Amniotic epithelial cell (primary cell): ENCODE measurements around the gene HPRT1.

Source experiments
- DNase-seq: peaks from one replicate; pipeline ENCODE4 v3.0.0-alpha.2; 2010; ENCODE audit warnings: low read depth

Gene HPRT1

DNA sequence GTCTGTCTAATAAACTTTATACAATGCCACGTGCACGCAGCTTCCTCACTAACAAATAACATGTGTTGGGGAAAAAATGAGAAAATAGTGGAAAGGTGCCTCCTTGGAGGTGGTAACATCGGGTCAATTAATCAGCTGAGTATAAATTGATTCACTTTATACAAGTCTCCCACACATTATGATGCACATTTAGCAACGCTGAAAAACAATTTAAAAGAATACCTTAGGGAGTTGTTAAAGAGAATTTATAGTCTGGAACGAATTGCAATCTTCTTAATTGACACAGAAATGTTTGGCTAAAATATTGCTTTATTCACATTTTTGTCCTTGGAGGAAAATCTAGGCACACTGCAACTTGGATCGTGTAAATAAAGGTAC is 84.2 kb downstream of the HPRT1 start:
- no peak for DNase-seq

DNA sequence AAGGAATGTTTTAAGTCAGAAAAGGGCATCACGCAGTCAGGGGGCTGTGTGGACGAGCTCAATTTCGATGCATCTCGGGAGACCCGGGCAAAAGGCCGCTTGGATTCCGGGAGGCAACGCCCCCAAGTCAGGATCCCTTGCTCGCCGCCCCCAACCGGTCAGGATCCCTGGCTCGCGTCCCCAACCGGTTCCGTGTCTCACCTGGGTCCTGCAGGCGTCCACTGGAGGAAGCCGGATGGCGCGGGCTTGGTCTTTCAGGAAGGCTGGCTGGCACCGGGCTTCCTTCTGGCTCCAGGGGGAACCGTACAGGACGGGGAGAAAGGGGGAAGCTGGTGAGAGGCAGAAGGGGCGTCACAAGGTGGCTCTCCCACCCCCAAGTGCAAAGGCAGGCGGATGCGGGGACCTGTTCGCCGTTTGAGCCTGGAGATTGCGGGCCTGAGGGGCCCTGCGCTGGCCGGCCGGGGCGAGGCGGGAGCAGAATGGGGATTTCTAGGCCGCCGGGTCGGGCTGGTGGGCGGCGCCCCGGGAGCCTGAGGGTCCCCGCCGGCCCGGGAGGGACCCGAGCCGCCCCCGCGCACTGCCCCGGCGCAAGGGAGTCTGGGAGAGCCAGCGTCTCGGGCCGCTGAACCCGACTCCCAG is 84.7 kb downstream of the HPRT1 start:
- no peak for DNase-seq

DNA sequence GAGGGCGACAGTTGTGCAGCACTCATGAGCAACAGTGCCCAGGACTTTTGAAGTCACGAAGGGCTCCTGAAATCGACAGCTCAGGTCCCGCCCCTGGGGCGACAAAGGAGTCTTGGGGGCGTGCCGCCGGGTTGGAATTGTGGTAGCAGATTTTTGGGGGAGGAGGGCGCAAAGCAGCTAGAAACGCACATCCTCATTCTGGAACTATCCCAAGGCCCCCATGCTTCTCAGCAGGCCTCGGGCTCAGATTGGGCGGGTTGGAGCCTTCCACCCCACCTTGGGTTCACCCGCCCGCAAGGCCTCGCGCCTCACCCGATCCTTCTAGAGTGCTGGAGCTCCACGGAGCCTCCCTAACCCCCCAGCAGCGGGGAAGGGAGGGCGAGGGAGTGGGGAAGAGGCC is 85.5 kb downstream of the HPRT1 start:
- DNase-seq, result no peak

DNA sequence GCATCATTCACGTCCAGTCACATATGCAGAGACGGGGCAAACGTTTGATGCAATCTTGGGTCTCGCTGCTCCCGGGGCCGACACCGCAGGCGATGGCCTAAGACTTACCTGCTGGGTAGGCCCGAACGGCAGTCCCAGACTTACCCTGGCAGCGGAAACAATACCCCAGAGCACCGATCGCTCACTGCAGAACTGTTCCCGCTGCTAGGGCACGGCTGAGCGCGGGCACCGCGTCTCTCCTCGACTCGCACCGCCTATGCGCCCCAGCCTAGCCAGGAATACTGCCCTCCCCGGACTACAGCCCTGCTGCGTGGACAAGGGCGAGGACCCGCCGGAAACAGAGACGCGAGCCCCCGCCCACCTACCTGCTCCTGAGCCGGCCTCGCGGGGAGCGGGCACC is 86.2 kb downstream of the HPRT1 start:
- DNase-seq, result no peak

DNA sequence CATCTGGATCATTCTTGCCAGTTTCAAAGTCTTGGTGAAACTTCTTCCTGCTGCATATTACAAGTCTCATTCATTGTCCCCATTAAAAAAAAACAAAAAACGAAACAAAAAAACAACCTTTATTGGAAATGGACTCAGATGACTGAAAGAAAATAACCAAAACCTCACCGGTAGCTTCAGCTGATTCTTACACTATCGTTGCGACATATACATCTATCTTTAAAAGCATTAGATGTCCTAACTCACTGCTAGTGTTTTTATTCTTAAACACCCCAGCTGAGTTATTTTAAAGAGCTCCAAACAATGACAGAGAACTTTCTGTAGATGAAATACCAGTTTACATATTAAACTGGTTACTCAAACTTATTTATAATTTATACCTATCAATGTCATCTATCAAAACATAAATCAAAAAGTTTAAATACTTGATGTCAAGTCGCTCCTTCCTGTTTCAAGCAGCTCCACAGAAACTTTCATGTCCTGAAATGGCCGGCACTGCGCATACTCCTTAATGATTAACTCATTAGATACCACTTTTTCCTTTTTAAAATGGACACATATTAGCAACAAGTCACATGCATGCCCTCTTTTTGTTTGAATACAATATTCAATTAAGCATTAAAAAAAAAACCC is 87.2 kb downstream of the HPRT1 start:
- DNase-seq, result no peak

DNA sequence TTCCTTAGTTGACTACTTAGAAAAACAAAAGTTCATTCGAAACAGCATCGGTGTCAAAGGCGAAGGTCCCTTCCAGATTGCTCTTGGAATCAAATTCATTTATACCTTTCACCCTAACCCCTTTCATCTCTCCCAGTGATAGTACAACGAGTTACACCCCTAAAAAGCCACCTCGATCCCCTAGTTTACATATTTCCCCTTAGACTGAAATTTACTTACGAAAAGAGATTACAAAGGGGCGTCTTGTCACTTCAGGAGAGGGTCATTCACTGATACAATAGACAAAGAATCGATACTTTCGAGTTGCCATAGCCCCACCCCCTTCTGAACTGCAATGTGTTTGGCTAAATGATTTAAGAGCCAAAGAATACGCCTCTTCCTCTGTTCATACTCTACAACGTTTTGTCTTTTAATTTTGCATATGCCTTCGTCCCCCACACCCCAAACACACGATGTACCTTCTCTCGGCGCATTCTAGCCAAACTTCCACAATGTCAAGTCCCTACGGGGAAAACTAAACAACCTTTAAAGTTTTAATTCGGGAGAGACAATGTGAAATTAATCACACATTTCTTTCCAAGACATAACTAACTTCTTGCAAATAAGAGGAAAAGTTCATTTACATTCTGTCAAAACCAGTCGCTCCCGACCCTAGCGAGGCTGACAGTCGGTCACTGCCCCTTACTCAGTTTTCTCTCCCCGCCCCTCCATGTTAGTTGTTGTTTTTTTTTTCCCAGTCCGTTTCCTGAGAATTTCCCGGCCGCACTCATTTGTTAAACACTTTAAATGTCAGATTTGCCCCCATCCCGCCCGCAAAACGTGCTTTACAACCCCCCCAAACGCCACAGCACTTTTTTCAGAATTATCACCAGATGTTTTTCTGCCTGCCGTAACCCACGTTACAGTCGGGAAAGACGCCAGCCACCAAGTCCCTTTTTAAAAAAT is 88.6 kb downstream of the HPRT1 start:
- DNase-seq, result no peak
